Kasumi-1 (cell line): ENCODE measurements around the gene PDLIM7.

Source experiments
- DNase-seq, 2 experiments: peaks; one replicate each; lab custom pipeline; 2025; lab: John Stamatoyannopoulos, UW

Gene PDLIM7

DNA sequence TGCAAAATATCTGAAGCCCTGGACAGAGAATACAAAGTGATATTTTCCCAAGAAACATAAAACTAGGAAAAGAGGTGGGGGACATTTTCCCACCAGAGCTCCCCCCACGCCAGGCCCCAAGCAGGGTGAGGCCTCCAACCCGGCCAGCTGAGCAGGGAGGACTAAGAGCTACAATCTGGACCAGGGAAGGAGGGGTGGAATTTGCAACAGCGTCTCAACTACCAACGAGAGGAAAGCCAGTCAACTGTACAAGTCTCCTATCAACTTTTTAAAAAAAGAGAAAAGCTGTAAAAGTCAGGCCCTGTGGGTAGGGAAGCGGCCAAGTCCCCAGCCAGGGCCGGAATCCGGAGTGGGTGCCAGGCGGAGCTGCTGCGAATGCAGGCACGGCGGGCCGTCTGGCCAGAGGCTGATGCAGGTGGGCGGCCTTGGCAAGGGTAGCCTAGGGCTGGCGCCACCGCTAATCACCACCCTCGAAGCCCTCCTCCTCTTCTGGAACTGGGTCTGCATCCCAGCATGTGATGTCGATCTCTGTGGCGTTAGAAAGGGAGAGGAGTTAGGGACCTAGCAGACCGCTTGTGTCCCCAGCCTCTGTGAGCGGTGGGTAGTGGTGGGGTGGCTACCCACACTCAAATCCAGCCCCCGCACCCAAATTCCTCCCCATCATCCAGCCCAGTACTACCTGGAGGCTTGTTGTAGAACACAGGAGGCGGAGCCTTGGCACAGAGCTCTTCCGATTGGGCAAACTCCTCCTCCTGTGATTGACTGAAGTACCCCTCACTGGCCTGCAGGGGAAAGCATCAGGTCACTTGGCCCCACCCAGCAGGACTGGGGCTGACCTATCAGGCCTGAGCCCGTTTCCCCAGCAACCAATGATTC, 40.2 kb downstream of the PDLIM7 start:
- DNase-seq = peak; percentile 82 to 85

DNA sequence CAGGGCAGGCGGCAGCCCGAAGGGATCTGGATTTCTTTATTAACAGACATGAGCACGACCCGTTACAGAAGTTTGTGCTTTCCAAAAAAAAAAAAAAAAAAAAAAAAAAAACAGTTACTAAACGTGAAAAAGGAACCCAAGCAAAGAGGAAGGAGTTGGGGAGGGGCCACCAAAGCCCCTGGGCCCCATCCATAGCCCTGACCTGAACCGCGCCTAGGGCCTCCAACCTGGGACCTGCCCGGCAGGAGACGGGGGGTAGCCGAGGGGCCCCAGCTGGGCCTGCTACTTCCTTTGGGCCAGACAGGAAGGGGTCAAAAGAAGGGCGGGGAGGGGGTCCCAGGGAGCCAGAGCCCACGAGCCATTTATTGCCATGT, 40.8 kb downstream of the PDLIM7 start:
- DNase-seq = no peak

DNA sequence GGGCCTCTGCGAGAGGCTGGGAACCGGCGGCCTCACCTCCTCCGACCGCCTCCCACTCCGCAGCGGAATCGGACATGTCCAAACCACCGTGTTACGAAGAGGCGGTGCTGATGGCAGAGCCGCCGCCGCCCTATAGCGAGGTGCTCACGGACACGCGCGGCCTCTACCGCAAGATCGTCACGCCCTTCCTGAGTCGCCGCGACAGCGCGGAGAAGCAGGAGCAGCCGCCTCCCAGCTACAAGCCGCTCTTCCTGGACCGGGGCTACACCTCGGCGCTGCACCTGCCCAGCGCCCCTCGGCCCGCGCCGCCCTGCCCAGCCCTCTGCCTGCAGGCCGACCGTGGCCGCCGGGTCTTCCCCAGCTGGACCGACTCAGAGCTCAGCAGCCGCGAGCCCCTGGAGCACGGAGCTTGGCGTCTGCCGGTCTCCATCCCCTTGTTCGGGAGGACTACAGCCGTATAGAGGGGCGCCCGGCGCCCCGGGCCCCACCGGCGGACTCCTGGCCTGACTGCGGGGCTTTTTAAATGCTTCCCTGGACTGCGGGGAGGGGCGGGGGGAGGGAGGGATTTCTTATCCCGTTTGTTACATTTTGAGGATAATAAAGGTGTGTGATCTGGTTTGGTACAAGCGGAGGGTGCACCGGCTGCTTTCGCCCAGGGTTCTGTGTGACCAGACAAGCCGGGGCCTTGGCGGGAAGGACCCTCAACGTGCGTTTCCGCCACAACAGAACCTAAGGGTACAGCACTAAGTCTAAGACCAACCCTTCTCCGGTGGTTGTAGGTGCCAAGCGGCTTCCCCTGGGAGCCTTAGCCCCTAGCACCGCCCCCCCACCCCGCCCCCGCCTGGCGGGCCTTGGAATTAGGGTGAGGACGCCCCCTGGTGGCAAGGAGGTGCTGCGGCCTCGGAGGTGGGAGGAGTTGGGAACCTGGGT, 41.5 kb downstream of the PDLIM7 start:
- DNase-seq = peak; percentile 84 to 85

DNA sequence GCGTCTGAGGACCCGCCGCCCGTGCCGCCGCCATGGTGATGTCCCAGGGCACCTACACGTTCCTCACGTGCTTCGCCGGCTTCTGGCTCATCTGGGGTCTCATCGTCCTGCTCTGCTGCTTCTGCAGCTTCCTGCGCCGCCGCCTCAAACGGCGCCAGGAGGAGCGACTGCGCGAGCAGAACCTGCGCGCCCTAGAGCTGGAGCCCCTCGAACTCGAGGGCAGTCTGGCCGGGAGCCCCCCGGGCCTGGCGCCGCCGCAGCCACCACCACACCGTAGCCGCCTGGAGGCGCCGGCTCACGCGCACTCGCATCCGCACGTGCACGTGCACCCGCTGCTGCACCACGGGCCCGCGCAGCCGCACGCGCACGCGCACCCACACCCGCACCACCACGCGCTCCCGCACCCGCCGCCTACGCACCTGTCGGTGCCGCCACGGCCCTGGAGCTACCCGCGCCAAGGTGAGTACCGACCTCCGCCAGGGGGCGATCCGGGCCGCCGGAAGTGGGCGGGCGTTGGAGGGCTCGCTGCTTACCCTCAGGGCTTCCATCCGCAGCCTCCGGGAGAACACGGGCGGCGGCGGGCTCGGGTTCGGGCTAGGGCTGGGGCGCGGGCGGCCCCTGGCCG, 42.3 kb downstream of the PDLIM7 start:
- DNase-seq = peak in 1 of 2 experiments; percentile 32

DNA sequence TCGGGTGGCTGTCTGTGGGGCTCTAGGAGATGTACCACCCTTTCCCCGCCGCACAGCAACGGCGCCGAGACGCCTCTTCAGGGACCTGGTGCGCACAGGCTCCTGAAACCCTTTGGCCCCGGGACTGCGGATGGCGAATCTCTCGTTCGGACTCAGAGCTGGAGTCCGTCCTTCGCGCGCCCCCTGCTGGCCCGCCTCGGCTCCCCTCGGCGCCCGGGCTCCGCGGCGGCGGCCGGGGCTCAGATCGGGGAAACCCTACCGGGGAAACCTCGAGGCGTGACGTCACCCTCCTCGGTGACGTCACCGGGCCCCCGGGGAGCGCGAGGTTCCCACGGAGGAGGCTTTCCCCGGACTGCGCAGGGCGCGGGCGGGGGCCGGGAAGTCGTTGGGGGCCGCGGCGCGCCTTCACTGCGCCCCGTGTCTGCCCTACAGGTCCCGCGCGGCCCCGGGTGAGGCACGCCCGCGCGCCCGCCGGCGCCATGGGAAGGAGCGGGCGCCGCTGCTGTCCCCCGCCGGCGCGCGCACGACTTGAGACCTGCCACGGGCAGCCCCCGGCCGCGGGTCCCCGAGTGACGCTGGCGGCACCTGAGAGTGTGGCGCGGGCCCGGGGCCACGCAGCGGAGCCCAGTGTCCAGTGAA, 42.9 kb downstream of the PDLIM7 start:
- peak; percentile 73 to 78 for DNase-seq

DNA sequence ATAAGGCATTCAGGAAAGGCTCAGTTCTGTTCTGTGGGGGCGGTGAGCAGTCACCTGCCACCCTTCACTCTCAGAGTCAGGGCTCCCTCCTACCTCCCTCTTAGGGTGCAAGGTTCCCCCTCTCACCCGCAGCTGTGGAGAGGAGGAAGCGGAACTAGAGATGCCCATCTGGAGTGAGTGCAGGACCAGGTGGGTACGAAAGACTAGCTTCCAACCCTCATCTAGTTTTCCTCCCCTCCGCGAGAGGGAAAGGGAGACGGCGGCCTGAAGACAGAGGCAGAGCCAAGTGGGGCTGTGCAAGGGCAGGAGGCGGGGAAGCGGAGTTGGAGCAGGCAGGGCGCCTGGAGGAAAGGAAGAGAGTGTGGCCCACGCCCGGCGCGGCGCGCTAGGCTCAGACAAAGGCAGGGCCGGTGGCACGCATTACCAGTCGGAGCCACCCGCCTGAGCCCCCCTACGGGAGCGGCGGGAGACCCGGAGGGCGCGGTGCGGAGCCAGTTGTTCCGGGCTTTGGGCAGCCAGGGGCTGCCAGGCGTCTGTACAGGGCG, 43.5 kb downstream of the PDLIM7 start:
- no peak for DNase-seq

DNA sequence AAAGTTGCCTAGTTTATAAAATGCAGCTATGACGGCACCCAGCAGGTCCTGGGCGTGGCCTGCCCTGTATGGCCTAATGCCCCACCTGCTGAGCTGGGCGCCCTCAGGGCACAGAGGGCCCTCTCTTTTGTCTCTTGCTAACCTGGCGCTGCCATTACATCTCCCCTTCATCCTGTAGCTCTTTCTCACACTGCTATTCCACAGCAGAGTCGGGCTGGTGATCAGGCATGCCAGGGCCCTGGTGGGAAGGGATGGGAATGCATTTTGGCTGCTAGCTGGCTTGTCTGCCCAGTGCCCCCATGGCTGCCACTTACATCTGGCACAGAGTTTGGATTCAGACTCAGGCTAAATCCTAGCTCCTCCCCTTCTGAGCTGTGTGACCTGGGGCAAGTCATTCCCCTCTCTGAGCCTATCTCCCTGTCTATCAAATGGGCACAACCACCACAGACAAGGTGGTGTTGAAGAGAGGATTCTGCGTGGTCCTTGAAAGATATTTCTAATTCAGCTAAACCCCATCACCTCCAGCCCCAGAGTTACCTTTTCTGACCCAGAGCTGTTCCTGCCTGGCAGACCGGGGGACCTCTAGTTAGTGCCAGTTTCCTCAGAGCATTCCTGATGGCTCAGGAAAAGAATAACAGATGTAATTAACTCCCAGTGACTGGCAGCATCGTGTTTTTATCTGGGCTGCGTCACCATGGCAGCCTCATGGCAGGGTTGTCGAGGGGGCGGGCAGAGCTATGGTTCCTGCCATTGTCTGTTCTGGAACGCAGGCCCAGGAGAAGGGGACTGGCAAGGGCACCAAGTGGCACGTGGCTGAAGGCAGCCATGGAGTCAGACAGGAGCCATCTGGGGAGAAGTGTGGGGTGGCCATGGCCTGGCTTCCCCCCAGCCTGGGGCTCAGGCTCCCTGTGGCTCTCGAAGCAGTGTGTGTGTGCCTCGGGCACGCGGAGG, 44.4 kb downstream of the PDLIM7 start:
- DNase-seq = peak in 1 of 2 experiments; percentile 11

DNA sequence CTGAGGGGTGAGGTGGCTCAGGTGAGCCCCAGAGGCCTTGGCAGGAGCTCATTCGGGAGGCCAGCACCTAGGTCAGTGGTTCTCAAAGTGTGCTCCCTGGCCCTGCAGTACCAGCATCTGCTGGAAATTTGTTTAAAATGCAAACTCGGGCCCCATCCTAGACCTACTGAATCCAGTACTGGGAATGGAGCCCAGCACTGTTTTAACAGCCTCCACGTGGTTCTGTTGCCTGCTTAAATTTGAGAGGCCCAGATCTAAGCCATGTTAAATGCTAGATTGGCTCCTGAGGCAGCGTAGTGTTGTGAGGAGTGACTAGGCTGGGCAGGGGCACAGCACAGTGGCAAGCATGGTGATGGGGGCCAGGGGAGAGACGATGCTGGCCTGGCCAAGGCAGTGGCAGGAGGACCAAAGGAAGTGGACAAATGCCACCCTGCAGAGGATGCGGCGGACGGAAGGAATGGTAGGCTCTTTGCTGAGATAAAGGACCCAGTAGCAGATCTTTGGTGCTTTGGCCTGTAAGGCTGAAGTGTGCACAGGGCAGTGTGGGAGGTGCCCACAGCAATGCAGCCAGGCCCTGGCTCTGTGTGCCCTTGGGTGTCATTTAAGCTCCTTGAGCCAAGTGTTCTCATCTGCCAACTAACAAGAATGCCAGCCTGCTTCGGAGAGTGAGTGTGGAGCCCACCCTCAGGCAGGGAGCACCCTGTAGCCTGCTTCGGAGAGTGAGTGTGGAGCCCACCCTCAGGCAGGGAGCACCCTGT, 46.6 kb downstream of the PDLIM7 start:
- no peak for DNase-seq

DNA sequence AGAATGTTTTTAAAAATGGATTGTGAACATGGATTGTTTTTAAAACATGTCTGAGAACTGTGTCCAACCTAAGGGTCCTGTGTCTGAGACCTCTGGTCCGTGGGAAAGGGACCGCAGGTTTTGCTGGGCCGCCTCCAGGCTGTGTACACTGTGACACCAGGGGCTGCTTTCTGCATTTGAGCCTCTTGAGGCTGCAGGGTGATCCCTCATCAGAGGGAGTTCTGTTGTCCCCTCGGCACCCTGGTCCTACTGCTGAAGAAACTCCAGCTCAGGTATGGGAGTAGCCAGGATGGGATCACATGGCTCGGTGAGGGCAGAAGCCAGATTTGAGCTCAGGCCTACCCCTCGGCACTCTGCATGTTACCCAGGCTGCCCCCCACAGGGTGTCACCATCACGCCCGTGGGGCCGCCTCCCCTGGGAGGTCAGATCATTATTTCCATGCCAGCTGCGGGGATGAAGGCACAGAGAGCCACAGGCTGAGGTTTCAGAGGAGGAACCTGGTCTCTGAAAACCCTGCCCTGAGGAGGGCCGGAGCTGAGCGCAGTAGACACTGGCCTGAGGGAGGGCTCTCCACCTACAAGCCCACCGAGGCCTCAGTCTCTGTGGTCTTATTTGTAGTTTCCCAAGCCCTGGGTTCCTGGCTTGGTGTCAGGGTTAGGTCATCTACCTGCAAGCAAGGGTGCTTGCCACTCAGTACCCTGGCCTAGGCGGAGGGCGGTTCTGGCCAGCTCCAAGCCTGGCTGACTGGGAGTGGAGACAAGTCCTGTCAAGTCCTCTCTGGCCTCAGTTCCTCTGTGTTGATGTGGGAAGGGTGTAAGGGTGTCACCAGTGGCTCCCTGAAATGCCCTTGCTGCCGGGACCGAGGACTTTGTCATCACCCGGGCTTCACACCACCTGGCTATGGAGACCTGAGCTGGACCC, 48.0 kb downstream of the PDLIM7 start:
- no peak for DNase-seq

DNA sequence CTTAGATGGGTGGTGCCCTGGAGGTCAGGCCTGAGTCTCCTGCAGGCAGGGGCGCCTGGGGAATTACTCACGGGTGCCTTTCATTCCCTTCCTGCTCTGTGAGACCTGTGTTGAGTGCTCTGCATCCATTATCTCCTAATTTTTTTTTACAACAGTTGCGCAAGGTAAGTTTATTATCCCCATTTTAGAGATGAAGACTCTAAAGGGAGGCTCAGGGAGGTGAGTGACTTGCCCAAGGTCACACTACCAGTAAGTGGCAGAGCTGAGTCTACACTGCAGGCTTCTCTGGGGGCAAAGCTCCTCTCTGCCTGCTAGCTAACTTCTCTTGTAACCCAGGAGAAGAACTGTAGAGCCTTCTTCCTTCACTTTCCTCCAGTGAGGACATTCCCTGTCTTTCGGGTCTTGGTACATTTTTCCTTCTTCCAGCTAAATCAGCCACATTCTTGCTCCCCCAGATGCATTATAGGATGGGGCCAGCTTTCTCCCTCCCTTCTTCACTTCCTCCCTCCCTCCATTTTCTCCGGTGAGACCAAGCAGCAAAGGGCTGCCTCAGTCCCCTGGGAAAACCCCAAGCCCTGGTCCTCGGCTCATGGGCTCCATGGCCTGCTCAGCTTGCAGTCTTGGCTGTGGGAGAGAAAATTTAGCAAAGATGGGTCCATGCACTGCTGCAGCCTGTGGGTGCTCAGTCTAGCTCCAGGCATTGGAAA, 49.0 kb downstream of the PDLIM7 start:
- no peak for DNase-seq

DNA sequence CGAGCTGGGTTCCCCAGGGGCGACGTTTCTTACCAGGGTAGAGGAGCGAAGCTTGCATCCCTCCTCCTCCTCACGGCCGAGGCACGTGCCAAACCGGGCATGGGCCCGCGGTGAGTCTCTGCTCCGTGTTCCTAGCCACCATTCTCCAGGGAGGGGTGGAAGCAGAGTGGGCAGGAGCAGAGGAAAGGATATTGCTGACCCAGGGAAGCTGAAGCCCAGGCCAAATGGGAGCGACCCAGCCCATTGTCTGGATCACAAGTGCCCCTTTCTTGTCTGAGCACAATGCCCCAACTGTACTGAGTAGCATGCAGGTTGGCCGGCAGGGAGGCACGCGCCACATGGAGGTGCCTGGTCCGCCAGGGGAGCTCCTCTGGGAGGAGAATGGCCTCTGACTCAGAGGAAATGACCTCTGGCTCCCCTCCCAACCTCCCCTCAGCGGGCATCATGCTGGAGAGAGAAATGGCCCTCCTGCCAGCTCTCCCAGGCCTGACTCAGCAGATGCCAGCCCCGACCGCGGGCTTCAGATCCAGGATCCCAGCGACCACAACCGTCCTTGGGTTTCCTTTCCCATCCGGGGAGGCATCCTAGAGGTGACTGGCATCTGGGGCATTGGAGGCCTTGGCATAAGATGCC, 49.7 kb downstream of the PDLIM7 start:
- no peak for DNase-seq

DNA sequence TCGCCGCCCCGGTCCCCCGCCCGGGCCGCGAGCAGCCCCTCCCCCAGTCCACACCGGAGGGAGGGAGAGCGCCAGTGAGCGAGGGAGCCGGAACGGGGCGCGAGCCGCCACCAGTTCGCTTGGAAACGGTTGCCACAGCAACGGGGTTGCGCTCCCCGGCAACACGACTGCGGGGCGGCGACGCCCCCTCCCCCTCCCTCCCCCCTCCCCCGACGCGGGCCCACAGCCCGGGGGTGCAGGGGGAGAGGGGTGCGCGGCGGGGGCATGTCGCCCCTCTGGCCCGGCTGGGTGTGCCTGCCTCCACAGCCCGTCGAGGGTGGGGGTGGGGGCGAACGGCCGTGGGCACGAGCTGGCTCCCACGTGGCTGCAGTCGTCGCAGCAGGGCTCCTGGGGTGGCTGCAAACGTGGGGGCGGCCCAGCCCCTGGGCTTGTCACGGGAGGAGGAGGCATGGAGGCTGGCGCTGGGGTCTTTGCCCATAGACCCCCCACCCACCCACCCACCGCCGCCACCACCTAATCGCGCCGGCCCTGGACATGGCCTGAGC, 50.3 kb downstream of the PDLIM7 start:
- DNase-seq = peak in 1 of 2 experiments; percentile 27

DNA sequence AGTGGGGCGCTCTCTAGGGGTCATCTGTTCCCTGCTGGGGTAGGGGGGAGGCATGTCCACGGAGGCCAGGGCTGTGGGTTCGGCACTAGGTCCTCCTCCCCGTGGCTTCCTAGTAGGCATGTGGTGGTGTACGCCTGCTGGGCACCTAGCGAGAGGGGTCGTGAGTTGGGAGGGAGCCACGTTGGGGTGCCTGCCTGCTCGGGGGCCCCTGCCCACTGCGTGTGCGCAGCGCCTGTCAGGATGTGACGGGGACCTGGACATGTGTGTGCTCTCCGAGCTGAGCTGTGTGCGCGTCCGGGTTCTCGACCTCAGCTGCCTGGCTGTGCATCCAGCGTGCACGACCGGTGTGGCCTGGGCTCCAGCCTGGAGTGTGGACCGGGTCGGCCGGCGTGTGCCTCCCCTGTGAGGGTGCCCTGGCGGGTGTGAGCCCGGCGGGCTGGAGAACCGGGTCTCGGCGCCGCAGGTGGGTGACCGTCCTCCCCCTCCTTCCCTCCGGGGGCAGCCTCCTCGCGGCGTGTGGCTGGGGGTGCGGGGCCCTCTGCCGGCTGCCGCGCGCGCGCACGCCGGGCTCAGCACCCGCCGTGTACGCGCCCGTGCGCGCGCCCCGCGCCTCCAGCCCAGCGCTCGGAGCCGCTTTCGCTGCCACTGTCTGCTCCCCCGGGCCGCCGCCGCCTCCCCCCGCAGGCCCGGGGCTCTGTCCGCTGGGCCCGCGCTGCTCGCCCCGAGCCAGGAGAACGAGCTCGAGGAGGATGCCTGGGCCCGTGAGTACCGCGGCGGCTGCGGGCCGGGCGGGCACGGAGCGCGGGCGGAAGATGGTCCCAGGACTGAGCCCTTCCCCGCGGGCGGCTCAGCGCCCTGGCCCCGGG, 51.0 kb downstream of the PDLIM7 start, which contains the start of gene PRR7:
Gene PRR7, plus strand, starts transcription at position 615 of the 866 bp plus-strand sequence. CDS start 8,254 bp downstream, outside the sequence.
- peak; percentile 53 to 57 for DNase-seq

DNA sequence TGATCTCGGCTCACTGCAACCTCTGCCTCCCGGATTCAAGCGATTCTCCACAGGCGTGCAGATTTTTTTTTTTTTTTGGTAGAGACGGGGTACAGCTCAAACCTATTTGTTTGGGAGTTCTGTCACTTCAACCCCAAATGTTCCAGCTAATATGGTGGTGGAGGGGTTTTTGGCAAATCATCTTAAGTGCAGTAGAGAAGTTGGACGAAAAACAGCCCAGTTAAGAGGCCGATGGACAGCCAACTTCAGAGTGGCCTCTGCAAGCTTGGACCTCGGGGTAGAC, 51.5 kb downstream of the PDLIM7 start:
- no peak for DNase-seq

DNA sequence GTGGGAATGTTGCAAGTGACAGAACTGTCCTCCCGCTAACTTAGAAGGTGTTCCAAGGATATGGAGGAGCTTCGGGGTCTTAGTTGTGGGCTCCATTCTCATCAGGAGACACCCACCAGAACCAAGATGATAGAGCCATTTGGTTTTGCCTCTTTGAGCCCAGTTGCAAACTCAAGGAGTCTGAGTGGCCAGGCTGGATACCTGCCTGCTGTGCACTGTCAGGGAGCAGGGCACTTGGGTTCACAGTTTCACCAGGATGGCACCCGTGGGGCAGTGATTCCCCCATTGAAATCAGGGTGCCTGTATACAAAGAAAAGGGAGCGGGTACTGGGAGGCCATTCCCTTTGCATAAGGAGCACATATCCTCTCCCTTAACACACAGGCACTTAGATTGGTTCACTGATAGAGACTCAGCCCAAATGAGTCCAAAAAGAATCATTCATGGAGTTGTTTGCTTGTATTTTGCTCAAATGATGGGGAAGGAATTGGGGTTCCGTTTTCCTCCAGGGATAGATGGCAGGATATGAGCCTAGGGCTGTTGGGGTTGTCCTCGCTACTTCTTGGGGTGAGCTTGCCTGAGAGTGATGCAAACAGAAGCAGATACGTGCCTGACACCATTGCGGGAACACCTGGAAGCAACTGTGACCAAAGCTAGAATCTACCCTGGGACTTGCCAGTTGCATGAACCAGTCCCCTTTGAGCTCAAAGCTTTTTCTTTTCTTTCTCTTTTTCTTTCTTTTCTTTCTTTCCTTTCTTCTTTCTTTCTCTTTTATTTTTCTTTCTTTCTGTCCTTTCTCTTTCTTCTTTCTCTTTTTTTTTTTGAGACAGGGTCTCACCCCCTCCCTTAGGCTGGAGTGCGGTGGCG, 52.1 kb downstream of the PDLIM7 start:
- DNase-seq = no peak
